HG03045 (cell line): ENCODE data around the gene LMAN1L.

Experiments used
- ATAC-seq: cut with Tn5 transposase; IDR thresholded peaks from one replicate; pipeline ENCODE4 v1.9.1; 2021; ENCODE audit warnings: mild to moderate bottlenecking, moderate library complexity; ENCODE audit not compliant: unreplicated experiment

Gene LMAN1L

GRCh38 chr15:74792227-74793016, 20.2 kb upstream of the LMAN1L start:
- ATAC-seq = no peak

- ATAC-seq = no peak
These were observed 19.3 kb upstream of the LMAN1L start for GRCh38 chr15:74793135-74794028.

- ATAC-seq = no peak
These were observed 18.2 kb upstream of the LMAN1L start for GRCh38 chr15:74794248-74794969.

DNA sequence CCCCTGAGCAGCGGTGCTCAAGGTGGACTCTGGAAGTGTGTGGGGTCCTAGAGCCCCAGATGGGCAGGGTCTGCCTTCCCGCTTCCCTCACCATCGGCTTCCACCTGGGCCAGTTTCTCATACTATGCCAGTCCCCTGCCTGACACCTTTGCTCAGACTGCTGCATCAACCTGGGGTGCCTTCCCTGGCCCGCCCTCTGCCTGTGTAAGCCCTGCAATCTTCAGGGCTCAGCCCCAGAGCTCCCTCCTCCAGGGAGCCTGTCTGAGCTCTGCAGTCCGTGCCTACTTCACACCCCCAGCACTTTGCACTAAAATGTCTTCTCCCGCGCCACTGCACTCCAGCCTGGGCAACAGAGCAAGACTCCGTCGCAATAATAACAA, 17.7 kb upstream of the LMAN1L start:
- ATAC-seq = no peak

- ATAC-seq = no peak
These were observed 16.5 kb upstream of the LMAN1L start for GRCh38 chr15:74795966-74796625.

- no peak for ATAC-seq
These were observed 14.0 kb upstream of the LMAN1L start for GRCh38 chr15:74798388-74799254.

DNA sequence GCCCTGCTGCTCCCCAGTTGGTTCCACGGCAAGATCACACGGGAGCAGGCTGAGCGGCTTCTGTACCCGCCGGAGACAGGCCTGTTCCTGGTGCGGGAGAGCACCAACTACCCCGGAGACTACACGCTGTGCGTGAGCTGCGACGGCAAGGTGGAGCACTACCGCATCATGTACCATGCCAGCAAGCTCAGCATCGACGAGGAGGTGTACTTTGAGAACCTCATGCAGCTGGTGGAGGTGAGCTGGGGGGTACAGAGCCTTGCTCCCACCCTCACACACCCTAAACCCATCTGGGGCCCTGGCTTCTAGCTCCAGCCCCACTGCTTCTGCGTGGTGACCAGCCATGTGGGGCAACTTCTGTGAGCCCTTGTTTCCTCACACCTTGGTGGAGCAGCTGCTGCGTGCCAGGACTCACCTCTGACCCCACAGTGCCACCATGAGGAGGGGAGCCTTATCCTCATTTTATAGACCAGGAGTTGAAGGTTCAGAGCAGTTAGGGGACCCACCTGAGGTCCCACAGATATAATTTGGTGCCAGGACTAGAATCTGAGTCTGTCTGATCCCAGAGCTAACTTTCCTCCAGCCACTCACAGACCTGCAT, 13.3 kb upstream of the LMAN1L start:
- no peak for ATAC-seq

DNA sequence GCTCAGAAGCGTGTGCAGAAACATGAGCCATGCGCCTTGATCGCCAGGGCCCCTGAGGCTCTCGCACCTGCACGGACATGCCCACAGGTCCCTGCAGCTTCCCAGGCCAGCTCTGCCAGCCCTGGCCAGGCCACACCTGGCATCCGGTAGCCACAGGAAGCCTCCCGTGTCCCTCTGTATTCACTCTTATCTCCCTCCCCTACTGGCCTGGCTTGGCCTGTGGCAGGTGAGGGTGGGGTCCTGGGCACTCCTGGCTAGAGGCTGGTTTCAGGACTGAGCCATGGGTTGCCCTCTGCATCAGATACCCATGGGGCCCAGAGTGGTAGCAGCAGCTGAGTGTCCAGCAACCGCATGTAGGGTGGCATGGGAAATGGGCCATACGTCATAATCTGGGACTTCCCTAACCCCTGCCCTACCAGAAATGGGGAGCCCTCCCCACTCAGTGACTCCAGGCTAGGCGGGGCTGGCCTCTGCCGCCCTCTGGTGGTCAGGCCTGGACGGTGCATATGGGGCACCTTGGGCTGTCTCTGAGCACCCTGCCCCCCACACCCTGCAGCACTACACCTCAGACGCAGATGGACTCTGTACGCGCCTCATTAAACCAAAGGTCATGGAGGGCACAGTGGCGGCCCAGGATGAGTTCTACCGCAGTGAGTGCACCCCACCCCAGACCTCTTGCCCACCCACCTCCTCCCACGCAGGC, 12.6 kb upstream of the LMAN1L start:
- peak; percentile 70 for ATAC-seq

- ATAC-seq = no peak
These were observed 12.0 kb upstream of the LMAN1L start for GRCh38 chr15:74800559-74801094.

- ATAC-seq = no peak
These were observed 11.2 kb upstream of the LMAN1L start for GRCh38 chr15:74801311-74801997.

DNA sequence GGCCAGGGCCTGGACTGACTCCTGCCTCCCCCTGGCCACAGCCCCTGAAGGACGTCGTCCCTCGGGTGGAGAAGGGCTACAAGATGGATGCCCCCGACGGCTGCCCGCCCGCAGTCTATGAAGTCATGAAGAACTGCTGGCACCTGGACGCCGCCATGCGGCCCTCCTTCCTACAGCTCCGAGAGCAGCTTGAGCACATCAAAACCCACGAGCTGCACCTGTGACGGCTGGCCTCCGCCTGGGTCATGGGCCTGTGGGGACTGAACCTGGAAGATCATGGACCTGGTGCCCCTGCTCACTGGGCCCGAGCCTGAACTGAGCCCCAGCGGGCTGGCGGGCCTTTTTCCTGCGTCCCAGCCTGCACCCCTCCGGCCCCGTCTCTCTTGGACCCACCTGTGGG, 10.3 kb upstream of the LMAN1L start:
- ATAC-seq = no peak

- no peak for ATAC-seq
These were observed 9.7 kb upstream of the LMAN1L start for GRCh38 chr15:74802862-74803447.

- no peak for ATAC-seq
These were observed 7.7 kb upstream of the LMAN1L start for GRCh38 chr15:74804935-74805334.

DNA sequence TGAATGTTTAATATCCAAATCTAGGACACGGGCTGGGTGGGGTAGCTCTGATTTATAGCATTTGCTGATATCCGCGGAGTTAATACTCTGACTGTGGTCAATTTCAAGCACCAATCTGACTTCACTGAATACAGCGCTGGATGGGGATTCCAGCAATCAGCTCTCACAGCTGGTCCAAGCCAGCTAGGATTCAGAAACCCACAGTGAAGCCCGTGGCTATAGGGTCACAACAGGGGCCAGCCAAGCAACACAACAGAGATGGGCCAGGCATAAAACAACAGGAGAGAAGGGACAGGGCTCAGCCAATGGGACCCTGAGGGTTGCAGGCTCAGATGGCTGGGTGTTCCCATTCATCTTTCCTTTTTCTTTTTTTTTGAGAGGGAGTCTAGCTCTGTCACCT, 5.4 kb upstream of the LMAN1L start:
- no peak for ATAC-seq

DNA sequence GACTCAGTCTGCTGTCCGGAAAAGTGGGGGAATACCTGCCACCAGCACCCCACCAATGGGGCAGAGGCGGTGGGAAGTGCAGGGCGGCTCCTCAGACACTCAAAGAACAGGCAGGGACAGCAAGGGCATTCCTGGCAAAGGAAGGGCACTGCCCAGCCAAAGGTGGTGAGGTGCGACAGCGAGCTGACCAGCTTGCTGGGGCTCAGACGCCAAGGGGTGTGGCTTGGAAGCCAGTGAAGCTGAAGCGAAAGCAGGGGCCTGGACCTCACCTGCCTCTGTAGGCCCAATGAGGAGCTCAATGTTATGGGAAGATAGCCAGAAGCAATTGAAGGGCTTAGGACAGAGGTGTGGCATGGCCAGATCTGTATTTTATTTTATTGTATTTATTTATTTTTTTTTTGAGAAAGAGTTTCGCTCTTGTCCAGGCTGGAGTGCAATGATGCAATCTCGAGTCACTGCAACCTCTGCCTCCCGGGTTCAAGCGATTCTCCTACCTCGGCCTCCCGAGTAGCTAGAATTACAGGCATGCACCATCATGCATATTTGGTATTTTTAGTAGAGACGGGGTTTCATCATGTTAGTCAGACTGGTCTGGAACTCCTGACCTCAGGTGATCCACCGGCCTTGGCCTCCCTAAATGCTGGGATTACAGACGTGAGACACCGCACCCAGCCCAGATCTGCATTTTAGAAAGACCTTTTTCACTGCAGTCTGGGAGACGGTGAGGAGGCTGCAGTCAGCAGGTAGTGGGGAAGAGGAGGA, 4.4 kb upstream of the LMAN1L start:
- no peak for ATAC-seq

- no peak for ATAC-seq
These were observed 3.8 kb upstream of the LMAN1L start for GRCh38 chr15:74808840-74809229.

DNA sequence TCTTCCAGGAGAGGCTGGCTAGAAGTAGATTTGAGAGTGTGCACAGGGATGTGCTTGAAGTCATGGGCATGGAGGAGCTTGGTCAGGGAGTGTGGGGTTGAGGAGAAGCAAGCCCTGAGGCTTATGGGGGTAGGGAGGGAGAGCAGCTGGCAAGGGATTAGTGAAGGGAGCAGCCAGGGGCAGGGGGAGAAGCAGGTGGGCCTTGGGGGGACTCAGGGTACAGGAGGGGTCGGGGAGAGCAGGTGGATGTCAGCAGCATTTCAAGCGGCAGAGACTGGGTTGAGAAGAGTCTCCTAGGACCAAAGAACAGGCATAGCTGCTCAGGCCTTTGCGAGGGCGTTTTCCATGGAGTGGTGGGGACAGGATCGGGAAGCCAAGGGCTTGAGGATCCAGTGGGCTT, 3.4 kb upstream of the LMAN1L start:
- ATAC-seq = no peak
